Right lobe of liver (tissue), 6 donors: ENCODE data around the gene GRIK2. TPM values are rescaled to one million over a fixed set of nuclear protein-coding genes. Genes with fewer than 3 reads are reported as not detected.

ENCODE experiments used
- ATAC-seq, 4 donors: fragments of 200-7000 bp; cut with Tn5 transposase; one replicate each; pipeline ENCODE4 v1.9.1; 2020; ENCODE audit warnings: mild to moderate bottlenecking in 4 of 4, moderate library complexity in 4 of 4
- DNase-seq, 3 donors: peaks; one replicate each; pipeline ENCODE4 v3.0.0-alpha.2; 2020
- H3K27ac ChIP-seq, 3 donors: fragments of 200-600 bp; one replicate each; pipeline ENCODE4 v1.8.0; 2022
- H3K27me3 ChIP-seq, 2 donors: fragments of 200-600 bp; one replicate each; pipeline ENCODE4 v1.8.0; 2022
- H3K36me3 ChIP-seq, 4 donors: fragments of 200-600 bp; sonication (generic) in 1 of 4; one replicate each; pipeline versions ENCODE4 v1.5.1 to v1.8.0; 2017 to 2022; ENCODE audit warnings: control low read depth in 1 of 4
- H3K4me1 ChIP-seq, 4 donors: fragments of 200-600 bp; sonication (generic) in 1 of 4; one replicate each; pipeline versions ENCODE4 v1.5.1 to v1.8.0; 2017 to 2022; ENCODE audit warnings: control low read depth in 1 of 4
- H3K4me3 ChIP-seq, 3 donors: fragments of 200-600 bp; one replicate each; pipeline ENCODE4 v1.8.0; 2022
- H3K9me3 ChIP-seq, 4 donors: fragments of 200-600 bp; sonication (generic) in 1 of 4; one replicate each; pipeline versions ENCODE4 v1.5.1 to v1.8.0; 2017 to 2022; ENCODE audit warnings: control low read depth in 1 of 4
- CTCF ChIP-seq, 4 donors: fragments of 200-600 bp in 3 of 4; fragments of 450-650 bp in 1 of 4; IDR thresholded peaks; one replicate each; pipeline versions ENCODE4 v1.5.1 to v1.8.0; 2016 to 2022; ENCODE audit warnings: antibody characterized with exemption in 4 of 4, mild to moderate bottlenecking in 2 of 4
- POLR2A ChIP-seq: fragments of 450-650 bp; IDR thresholded peaks from one replicate; pipeline ENCODE4 v1.6.1; 2017; ENCODE audit warnings: antibody characterized with exemption, mild to moderate bottlenecking
- WGBS: methylation state at CpG from one replicate; pipeline ENCODE4 v1.1.6; 2018; ENCODE audit warnings: low coverage, low lambda C conversion rate; ENCODE audit not compliant: insufficient coverage; ENCODE audit errors: missing lambda C conversion rate; 5-methylcytosine and 5-hydroxymethylcytosine counted together
- intact Hi-C, 2 donors: fragments of 100-400 bp; cut with DNase I; formaldehyde crosslinking; loops; one replicate each; pipeline versions ENCODE4 v1.11.2 to v1.14.1; 2022
- total RNA-seq, 6 experiments: library from RNA; depleted of rRNA in 2 of 6; stranded (reverse); fragments of >200 nt in 2 of 6; fragmentation: NEBNext Ultra II Directional in 3 of 6; extraction: Animal tissue kit (Norgen Biotek cat#: 25700) in 3 of 6; gene quantifications; one replicate each; pipeline versions ENCODE4 v1.1.0 to v1.2.4, GENCODE V29; 2016 to 2023
- donor health status: DM: no; HTN: yes; CAD: no.
- donor health status: DM: no; HTN: no; CAD: no.
- donor health status: DM: no; HTN: no; CAD: no.
- donor health status: DM: no; HTN: yes; CAD: no.
- donor health status: DM: no; HTN: yes; CAD: no.

Gene GRIK2
- total RNA-seq, 6 experiments from 2014 or later = 0.04 to 0.24 (median 0.09) TPM; not detected in 3

GRCh38 chr6:101443315-101443714 lies 49.8 kb downstream of the GRIK2 start:
- H3K27ac ChIP-seq = no peak overlapping the region
- intact Hi-C loops = no loop called here
- TF ChIP-seq POLR2A = no peak
- no peak for TF ChIP-seq CTCF (IDR thresholded peaks at IDR 0.05)

GRCh38 chr6:101444717-101445116 lies 51.2 kb downstream of the GRIK2 start:
- Histone ChIP-seq H3K9me3 (no peaks in the 10 kb centered on the region), H3K4me3 (no peak overlapping the region), H3K27me3 (no peaks in the 10 kb centered on the region), H3K4me1 (no peaks in the 10 kb centered on the region), H3K36me3 (no peaks in the 10 kb centered on the region), H3K27ac (no peak overlapping the region)
- intact Hi-C loops = no loop called here
- TF ChIP-seq CTCF (IDR thresholded peaks at IDR 0.05) (no peak), POLR2A (no peak)
- ATAC-seq (no peak), DNase-seq (no peak)
- WGBS = 64% methylated on average over 1 of the region's 1 CpG

More at GRCh38 chr6:101443315-101443714, 49.8 kb downstream of the GRIK2 start:
- H3K4me1 ChIP-seq = no peaks in the 10 kb centered on the region
- no peaks in the 10 kb centered on the region for H3K9me3 ChIP-seq
- DNase-seq = no peak
- no peak overlapping the region for H3K4me3 ChIP-seq
- H3K36me3 ChIP-seq = no peaks in the 10 kb centered on the region
- no peaks in the 10 kb centered on the region for H3K27me3 ChIP-seq
- no peak for ATAC-seq

GRCh38 chr6:101445527-101445926 lies 52.0 kb downstream of the GRIK2 start:
- Histone ChIP-seq H3K4me3 (no peak overlapping the region), H3K27ac (no peak overlapping the region), H3K36me3 (no peaks in the 10 kb centered on the region), H3K27me3 (no peaks in the 10 kb centered on the region), H3K4me1 (no peaks in the 10 kb centered on the region), H3K9me3 (no peaks in the 10 kb centered on the region)
- TF ChIP-seq POLR2A (no peak), CTCF (IDR thresholded peaks at IDR 0.05) (no peak)
- no peak for DNase-seq
- intact Hi-C loops = no loop called here
- 19% methylated on average over 2 of the region's 2 CpGs for WGBS
- no peak for ATAC-seq

- TF ChIP-seq POLR2A (no peak), CTCF (IDR thresholded peaks at IDR 0.05) (no peak)
- Histone ChIP-seq H3K27me3 (no peaks in the 10 kb centered on the region), H3K4me3 (no peak overlapping the region), H3K36me3 (no peaks in the 10 kb centered on the region), H3K27ac (no peak overlapping the region), H3K9me3 (no peaks in the 10 kb centered on the region), H3K4me1 (no peaks in the 10 kb centered on the region)
- 52% methylated on average over 5 of the region's 5 CpGs for WGBS
- DNase-seq (no peak), ATAC-seq (no peak)
- intact Hi-C loops = no loop called here
Measured at GRCh38 chr6:101450901-101451300, 57.4 kb downstream of the GRIK2 start.

GRCh38 chr6:101451981-101452380 lies 58.5 kb downstream of the GRIK2 start:
- H3K9me3 ChIP-seq = no peaks in the 10 kb centered on the region
- WGBS = 79% methylated on average over 1 of the region's 1 CpG
- H3K27me3 ChIP-seq = no peaks in the 10 kb centered on the region
- no peak overlapping the region for H3K27ac ChIP-seq
- H3K36me3 ChIP-seq = no peaks in the 10 kb centered on the region
- TF ChIP-seq POLR2A = no peak
- no peak for TF ChIP-seq CTCF (IDR thresholded peaks at IDR 0.05)
- ATAC-seq (no peak), DNase-seq (no peak)
- H3K4me3 ChIP-seq = no peak overlapping the region
- intact Hi-C loops = no loop called here
- no peaks in the 10 kb centered on the region for H3K4me1 ChIP-seq
